NCI-H2081 (cell line): ENCODE measurements around the gene BBS9.
A peak's percentile ranks its signal among the peaks of the same experiment; 100 is the strongest.

ENCODE experiments used
- DNase-seq, 2 experiments: peaks; one replicate each; lab custom pipeline; 2025; lab: John Stamatoyannopoulos, UW

The BBS9 gene

GRCh38 chr7:33369888-33370287 is 240.5 kb downstream of the BBS9 start:
- no peak for DNase-seq

- DNase-seq, result no peak
These were observed 243.8 kb downstream of the BBS9 start for GRCh38 chr7:33373195-33373594.

GRCh38 chr7:33379891-33380525 is 250.6 kb downstream of the BBS9 start:
- DNase-seq, result no peak

GRCh38 chr7:33388332-33388731 is 259.0 kb downstream of the BBS9 start:
- no peak for DNase-seq

GRCh38 chr7:33392148-33392547 is 262.8 kb downstream of the BBS9 start:
- peak; percentile 79 to 97 for DNase-seq

GRCh38 chr7:33393770-33394169 is 264.4 kb downstream of the BBS9 start:
- no peak for DNase-seq

GRCh38 chr7:33395340-33395739 is 266.0 kb downstream of the BBS9 start:
- DNase-seq, result peak in 1 of 2 experiments; percentile 19

- no peak for DNase-seq
These were observed 270.3 kb downstream of the BBS9 start for GRCh38 chr7:33399528-33400213.

- DNase-seq, result no peak
These were observed 270.8 kb downstream of the BBS9 start for GRCh38 chr7:33400214-33400538.

GRCh38 chr7:33410266-33410665 is 280.9 kb downstream of the BBS9 start:
- DNase-seq, result no peak

- no peak for DNase-seq
These were observed 281.7 kb downstream of the BBS9 start for GRCh38 chr7:33411020-33411419.

- DNase-seq, result no peak
These were observed 283.0 kb downstream of the BBS9 start for GRCh38 chr7:33412331-33412730.

GRCh38 chr7:33418251-33418701 is 288.9 kb downstream of the BBS9 start:
- no peak for DNase-seq

GRCh38 chr7:33420311-33420940 is 291.1 kb downstream of the BBS9 start:
- DNase-seq, result no peak

GRCh38 chr7:33421429-33421828 is 292.1 kb downstream of the BBS9 start:
- no peak for DNase-seq

GRCh38 chr7:33422141-33422540 is 292.8 kb downstream of the BBS9 start:
- DNase-seq, result no peak

- no peak for DNase-seq
These were observed 293.7 kb downstream of the BBS9 start for GRCh38 chr7:33422825-33423645.

- DNase-seq, result no peak
These were observed 294.3 kb downstream of the BBS9 start for GRCh38 chr7:33423646-33424020.

GRCh38 chr7:33425395-33425794 is 296.0 kb downstream of the BBS9 start:
- DNase-seq, result no peak

GRCh38 chr7:33425929-33426678 is 296.7 kb downstream of the BBS9 start:
- DNase-seq, result no peak

- no peak for DNase-seq
These were observed 299.1 kb downstream of the BBS9 start for GRCh38 chr7:33428415-33428814.

- DNase-seq, result no peak
These were observed 302.2 kb downstream of the BBS9 start for GRCh38 chr7:33431543-33431942.
